GM18520 (cell line): Measurements from ENCODE around the gene ITGA11.

Experiments
- ATAC-seq: cut with Tn5 transposase; IDR thresholded peaks from one replicate; pipeline ENCODE4 v1.9.1; 2021; ENCODE audit not compliant: unreplicated experiment

ITGA11 gene

GRCh38 chr15:68447976-68448755, 16.2 kb upstream of the ITGA11 start:
- ATAC-seq: no peak

GRCh38 chr15:68447209-68447608, 15.2 kb upstream of the ITGA11 start:
- no peak for ATAC-seq

- no peak for ATAC-seq
These were observed 13.4 kb upstream of the ITGA11 start for GRCh38 chr15:68445351-68445750.

- no peak for ATAC-seq
These were observed 12.4 kb upstream of the ITGA11 start for GRCh38 chr15:68444336-68444735.

- no peak for ATAC-seq
These were observed 10.9 kb upstream of the ITGA11 start for GRCh38 chr15:68442903-68443302.

GRCh38 chr15:68442041-68442440, 10.1 kb upstream of the ITGA11 start:
- ATAC-seq: no peak

GRCh38 chr15:68441045-68441743, 9.2 kb upstream of the ITGA11 start:
- no peak for ATAC-seq

- no peak for ATAC-seq
These were observed 8.2 kb upstream of the ITGA11 start for GRCh38 chr15:68440136-68440535.

- no peak for ATAC-seq
These were observed 7.5 kb upstream of the ITGA11 start for GRCh38 chr15:68439506-68439905.

GRCh38 chr15:68436680-68437079, 4.7 kb upstream of the ITGA11 start:
- no peak for ATAC-seq

GRCh38 chr15:68435966-68436365, 4.0 kb upstream of the ITGA11 start:
- ATAC-seq: no peak

- ATAC-seq: no peak
These were observed 2.1 kb upstream of the ITGA11 start for GRCh38 chr15:68434021-68434420.

- ATAC-seq: no peak
These were observed 1.6 kb upstream of the ITGA11 start for GRCh38 chr15:68433551-68433950.

GRCh38 chr15:68432441-68433064, 590 bp upstream of the ITGA11 start:
- ATAC-seq: no peak

GRCh38 chr15:68431037-68431791, 749 bp downstream of the ITGA11 start:
- ATAC-seq: no peak

GRCh38 chr15:68430471-68431036, 1.4 kb downstream of the ITGA11 start:
- ATAC-seq: no peak

GRCh38 chr15:68429691-68430470, 2.1 kb downstream of the ITGA11 start:
- no peak for ATAC-seq

- ATAC-seq: no peak
These were observed 3.5 kb downstream of the ITGA11 start for GRCh38 chr15:68428431-68428940.

- no peak for ATAC-seq
These were observed 4.0 kb downstream of the ITGA11 start for GRCh38 chr15:68427963-68428362.

GRCh38 chr15:68427366-68427765, 4.6 kb downstream of the ITGA11 start:
- ATAC-seq: no peak
